ENCODE results near the gene STAT1. TPM values are rescaled to one million over a fixed set of nuclear protein-coding genes. Genes with fewer than 3 reads are reported as not detected.
A peak's percentile ranks its signal among the peaks of the same experiment; 100 is the strongest.
"Not testable (repeated sequence)": the region's sequence is repeated elsewhere in the genome, so short reads cannot be mapped to it uniquely, and the experiment has no call there.

The STAT1 gene
- total RNA-seq, 1 donor from 2014 or later = 31.5 TPM

- intact Hi-C loops (cut with DNase I) = no loop called here
- DNase-seq (no peak), ATAC-seq (ENCODE audit: poor library complexity) (peak; percentile 18)
These were observed 908 bp downstream of the STAT1 start for GRCh38 chr2:191012845-191013681.

DNA sequence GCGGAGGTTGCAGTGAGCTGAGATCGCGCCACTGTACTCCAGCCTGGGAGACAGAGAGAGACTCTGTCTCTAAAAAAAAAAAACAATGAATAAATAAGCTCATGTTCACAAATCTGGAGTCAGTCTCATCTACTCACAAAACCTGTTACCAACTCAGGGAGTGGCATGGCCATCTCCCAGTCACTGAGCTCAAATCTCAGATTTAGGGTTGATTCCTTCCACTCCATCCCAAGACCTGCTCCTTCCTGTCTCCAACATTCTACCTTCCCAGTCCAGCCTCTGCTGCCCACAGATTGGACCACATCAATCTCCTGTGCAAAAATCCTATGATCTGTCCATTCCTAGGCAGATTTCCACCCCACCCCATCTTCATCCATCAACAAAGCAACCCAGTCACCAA is 1.6 kb downstream of the STAT1 start:
- intact Hi-C loops (cut with DNase I) = no loop called here
- ATAC-seq (ENCODE audit: poor library complexity) (no peak), DNase-seq (no peak)

DNA sequence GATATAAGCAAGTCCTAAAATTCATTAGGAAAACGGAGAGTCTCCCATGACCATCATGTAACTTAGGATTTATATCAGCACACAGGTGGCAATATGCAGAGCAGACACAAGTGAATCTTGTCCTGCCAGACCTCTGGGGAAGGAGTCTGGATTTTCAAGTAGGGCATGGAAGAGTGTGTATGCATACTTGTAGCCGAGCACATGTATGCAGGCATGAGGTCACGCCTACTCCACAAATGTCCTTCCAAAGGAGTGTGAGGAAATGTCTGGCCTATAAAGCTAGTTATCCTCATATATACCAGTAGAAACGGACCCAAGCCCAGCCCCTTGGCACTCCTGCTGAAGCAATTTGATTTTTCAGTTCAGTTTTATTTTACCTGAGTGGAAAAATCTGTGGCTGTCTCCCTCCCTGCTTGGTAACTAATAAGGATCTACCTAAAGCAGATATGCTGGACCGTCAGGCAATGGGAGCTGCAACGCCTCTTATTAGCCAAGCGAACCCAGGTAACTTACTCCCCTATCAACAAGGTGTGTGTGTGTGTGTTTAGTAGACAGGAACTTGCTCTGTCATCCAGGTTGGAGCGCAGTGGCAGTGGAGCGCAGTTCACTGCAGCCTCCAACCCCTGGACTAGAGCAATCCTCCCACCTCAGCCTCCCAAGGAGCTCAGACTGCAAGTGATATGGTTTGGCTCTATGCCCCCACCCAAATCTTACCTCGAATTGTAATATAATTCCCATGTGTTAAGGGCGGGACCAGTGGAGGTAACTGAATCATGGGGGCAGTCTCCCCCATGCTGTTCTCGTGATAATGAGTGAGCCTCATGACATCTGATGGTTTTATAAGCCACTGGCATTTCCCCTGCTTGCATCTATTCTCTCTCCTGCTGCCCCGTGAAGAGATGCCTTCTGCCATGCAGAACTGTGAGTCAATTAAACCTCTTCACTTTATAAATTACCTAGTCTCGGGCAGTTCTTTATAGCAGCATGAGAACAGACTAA is 2.8 kb downstream of the STAT1 start:
- DNase-seq (no peak), ATAC-seq (ENCODE audit: poor library complexity) (no peak)

DNA sequence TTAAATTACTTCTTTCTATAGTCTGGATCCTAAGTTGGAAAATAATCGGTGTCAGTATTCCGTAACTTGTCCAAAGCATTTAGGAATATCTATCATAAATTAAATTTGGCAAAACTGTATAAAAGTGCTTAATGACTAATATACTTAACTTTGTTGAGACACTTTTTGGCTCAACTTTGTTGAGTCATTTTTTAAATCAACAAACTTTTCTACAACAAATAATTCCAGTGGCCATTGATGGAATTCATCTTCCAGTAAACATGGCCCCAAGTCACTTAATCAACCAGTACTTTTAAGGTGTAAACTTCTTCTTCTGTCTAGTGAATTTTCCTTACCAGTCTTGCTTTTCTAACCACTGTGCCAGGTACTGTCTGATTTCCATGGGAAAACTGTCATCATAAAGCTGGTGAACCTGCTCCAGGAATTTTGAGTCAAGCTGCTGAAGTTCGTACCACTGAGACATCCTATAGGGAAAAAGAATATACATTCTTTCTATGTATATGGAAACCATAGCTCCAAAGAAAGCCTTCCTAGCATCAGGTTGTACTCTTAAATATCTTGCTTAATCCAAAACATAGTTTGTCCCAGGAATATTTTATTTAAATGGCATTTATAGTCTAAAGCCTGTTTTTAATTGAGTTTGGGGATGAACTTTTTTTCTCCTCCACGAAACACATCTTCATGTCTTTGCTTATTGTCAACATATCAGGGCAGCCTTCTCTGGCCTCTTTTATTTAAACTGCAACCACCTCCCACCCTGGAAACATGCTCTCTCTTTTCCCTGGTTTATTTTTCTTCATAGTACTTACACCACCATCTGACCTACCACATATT is 4.2 kb downstream of the STAT1 start:
- ATAC-seq (ENCODE audit: poor library complexity) (no peak), DNase-seq (no peak)
- intact Hi-C loops (cut with DNase I) = no loop called here

More for the DNA sequence above, 2.8 kb downstream of the STAT1 start:
- intact Hi-C loops (cut with DNase I) = no loop called here

DNA sequence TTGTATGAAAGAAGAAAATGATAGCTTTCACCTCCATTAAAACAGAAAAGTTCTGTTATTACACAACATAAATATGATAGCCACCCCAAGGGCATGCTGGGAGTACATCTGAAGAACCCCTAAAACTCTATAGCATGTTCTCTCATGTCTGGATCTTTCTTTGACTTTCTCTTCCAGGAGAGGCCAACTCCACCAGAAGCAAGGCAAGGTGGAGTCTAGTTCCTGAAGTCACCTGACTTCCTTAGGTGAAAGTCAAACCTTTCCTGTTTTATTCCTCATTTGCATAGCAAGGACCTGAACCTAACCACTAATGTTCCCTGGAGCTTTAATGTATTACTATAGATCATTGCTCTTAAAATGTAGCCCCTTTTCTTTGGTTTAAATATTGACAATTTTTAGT is 5.7 kb downstream of the STAT1 start:
- ATAC-seq (ENCODE audit: poor library complexity) (no peak), DNase-seq (no peak)
- intact Hi-C loops (cut with DNase I) = no loop called here

DNA sequence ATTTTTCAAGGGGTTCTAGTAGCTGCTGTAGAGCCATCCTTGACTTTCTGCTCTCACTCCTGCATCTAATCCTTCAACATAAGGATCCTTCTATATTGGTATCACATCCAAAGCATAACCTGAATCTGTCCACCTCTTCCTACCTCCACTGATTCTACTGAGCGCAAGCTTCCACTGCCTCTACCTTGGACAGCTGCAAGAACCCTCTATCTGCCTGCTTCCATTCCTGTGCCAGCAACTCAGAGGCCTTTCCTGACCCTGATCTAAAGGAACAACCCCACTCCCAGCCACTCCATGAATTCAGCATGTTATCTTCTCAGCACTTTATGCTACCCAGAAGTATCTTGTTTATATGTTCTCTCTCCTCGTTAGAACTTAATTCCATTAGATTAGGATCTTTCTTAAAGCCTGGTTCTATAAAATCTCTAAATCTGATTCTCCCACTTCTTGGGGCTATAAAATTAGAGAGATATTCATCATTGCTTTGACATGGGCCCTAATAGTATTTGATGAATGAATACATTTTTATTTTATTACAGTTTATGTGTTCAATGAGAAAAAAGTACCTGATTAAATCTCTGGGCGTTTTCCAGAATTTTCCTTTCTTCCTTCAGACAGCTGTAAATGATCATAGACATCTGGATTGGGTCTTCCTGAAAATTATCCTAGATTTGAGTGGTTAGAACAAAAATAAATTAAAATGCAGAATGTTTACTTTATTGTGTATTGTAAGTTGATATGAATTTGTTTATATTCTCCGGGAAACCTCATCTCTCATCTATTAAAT is 6.8 kb downstream of the STAT1 start:
- DNase-seq (no peak), ATAC-seq (ENCODE audit: poor library complexity) (no peak)
- intact Hi-C loops (cut with DNase I) = no loop called here

DNA sequence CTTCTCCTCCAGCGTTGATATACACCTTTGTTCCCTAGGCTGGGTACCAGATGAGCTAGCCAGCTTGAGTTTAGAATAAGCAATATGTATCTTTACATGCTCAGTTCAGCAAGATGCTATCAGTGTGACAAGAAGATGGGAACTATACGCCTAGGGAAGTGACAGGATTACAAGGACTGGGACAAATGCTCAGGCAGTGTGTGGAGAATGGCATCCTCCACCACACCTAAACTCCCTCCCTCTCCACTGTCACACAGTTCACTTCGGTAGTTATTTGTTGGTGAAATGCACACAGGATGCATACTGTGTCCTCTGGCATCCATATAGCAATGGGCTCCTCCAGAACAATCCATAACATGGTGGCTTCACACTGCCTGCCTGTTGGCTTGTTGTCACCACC is 7.7 kb downstream of the STAT1 start:
- intact Hi-C loops (cut with DNase I) = no loop called here
- DNase-seq = no peak
- ATAC-seq (ENCODE audit: poor library complexity) = no peak

DNA sequence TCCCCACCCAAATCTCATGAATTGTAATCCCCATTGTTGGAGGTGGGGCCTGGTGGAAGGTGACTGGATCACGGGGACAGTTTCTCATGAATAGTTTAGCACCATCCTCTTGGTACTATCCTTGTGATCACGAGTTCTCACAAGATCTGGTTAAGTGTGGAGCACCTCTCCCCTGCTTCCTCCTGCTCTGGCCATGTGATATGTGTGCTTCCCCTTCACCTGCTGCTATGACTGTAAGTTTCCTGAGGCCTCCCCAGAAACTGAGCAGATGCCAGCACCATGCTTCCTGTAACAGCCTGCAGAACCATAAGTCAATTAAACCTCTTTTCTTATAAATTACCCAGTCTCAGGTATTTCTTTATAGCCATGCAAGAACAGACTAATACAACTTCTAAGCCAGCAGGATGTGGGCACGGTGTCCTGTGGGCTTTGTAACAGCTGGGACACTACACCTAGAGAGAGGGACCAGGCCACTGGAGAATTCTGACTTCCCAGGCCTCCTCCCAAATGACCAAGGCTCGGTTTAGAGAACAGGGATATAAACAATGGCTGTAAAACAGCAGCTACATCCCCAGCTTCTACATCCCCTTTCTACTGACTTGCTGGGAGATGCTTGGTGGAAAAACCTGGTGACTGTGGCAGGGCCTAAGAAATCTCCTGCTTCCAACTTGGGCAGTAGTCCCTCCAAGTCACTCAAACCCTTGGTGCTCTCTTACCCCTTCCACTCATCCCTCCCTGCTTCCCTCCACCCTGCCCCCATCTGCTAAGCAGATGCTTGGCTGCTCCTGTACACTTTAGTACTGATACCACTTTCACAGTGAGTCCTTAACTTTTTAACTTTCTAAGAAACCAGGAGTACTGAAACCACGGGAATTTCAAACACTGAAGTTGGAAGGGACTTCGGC is 10.3 kb downstream of the STAT1 start:
- ATAC-seq (ENCODE audit: poor library complexity) (no peak), DNase-seq (no peak)
- intact Hi-C loops (cut with DNase I) = no loop called here

DNA sequence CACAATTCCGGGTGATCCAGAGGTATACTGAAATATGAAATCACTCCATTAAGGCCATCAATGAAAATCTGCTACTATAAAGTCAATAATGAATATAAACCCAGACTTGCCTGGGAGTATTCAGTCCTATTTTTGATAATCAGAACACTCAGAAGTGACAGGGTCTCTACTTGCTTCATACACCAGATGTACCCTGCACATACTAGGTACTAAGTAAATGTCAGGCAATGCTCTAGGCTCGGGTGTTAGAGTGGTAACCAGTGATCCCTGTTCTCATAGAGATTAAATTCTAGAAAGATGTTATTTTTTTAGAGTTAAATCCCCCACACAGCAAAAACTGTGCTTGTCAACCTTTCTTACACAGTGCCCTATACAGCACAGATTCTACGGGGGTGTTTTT is 12.3 kb downstream of the STAT1 start:
- intact Hi-C loops (cut with DNase I) = no loop called here
- ATAC-seq (ENCODE audit: poor library complexity) (no peak), DNase-seq (no peak)

GRCh38 chr2:191001032-191001431 is 12.9 kb downstream of the STAT1 start:
- no peak for ATAC-seq (ENCODE audit: poor library complexity)
- intact Hi-C loops (cut with DNase I) = no loop called here
- no peak for DNase-seq

GRCh38 chr2:190999949-191000665 is 13.9 kb downstream of the STAT1 start:
- ATAC-seq (ENCODE audit: poor library complexity) (no peak), DNase-seq (no peak)
- intact Hi-C loops (cut with DNase I) = no loop called here

DNA sequence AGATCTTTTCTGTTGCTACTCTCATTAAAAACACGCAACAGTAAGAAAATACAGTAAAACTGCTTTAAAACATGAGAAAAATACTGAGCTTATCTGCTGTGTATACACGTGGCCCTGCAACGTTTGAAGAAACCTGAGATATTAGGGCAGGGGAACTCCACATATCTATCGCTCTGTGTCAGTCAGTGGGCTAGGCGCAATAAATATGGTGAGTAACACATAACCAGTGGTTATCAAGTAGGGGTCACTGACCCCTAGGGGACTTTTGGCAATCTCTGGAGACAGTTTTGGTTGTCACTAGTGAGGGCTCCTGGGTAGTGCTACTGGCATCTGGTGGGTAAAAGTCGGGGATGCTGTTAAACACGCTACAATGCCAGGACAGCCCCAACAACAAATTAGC is 14.9 kb downstream of the STAT1 start:
- intact Hi-C loops (cut with DNase I) = no loop called here
- no peak for ATAC-seq (ENCODE audit: poor library complexity)
- DNase-seq = no peak

DNA sequence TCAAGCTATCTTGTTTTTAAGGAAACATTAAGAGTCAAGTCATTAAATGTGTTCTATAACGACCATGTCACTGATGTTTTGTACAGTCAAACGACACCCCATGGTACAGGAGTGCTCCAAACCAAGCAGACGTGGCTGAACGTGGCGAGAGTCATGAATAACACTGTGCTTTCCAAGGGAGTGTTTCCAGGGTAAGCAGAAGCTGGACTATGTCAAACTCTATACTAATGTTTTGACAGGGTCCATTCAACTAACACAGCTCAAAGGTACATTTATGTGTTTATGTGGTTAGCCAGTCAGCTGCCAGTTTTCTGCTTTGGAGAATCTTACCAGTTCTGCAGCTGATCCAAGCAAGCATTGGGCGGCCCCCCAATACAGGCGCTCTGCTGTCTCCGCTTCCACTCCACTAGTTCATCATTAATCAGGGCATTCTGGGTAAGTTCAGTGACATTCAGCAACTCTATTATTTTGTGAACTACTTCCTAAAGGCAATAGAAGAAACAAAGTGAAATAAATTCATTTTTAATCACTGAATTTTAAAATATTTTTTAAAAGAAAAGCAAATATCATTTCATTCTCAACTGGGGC is 16.4 kb downstream of the STAT1 start:
- ATAC-seq (ENCODE audit: poor library complexity) = no peak
- no peak for DNase-seq
- intact Hi-C loops (cut with DNase I) = no loop called here

DNA sequence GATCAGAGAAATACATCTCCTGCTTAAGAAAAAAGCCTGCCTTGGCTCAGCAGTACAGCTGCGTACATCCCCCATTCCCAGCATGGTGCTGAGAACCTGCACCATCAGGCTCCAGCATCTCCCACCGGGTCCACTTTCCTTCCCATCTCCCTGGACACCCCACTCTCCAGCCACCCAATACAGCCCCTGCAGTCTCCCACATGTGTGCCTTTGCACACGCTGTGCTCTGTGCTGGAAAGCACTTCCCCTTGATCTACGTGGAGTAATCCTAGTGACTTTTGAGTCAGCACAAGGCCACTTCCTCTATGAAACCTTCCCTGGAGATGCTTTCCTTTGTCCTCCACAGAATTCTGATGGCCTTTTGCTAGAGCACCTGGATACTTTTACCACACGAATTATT is 17.0 kb downstream of the STAT1 start:
- DNase-seq = no peak
- ATAC-seq (ENCODE audit: poor library complexity) = no peak
- intact Hi-C loops (cut with DNase I) = no loop called here

DNA sequence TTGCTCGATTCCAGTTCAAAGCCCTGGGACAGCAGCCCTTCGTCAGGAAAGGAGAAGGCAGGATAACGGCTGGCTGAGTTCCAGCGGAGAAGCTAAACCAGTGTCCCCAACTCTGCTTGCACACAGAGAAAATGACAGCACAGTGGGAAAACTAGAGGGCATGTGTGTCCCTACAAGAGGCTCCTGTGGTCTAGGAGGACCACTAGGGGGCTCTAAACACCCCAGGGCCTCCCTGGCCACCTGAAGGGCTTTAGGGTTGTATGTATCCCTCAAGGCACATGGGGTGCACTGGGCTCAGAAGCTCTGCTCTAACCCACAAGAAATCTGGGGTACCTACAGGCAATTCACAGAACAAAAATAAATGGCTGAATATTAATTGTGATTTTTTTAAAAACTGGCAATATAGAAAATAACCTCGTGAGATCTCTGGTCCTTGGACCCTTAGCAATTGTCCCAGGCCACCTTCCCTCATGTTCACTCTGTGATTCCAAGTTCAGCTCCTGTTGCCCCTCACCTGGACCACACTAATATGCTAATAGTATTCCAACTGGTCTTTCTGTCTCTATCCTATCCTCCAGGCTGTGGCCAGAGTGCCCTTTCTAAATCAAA is 17.5 kb downstream of the STAT1 start:
- intact Hi-C loops (cut with DNase I) = no loop called here
- no peak for DNase-seq
- ATAC-seq (ENCODE audit: poor library complexity) = peak; percentile 62

- ATAC-seq (ENCODE audit: poor library complexity); DNase-seq; intact Hi-C loops (cut with DNase I): not testable (repeated sequence)
These were observed 18.7 kb downstream of the STAT1 start for GRCh38 chr2:190995315-190995714.

Data from Right ventricle myocardium superior (tissue), 1 donor.